Stimulated activated CD4-positive, alpha-beta T cell treated with anti-CD3 and anti-CD28 coated beads, Interleukin-15, amount 100 ng/mL, for 1 hour (primary cell): ENCODE measurements around the gene PRKD1.
"Not testable (repeated sequence)": the region's sequence is repeated elsewhere in the genome, so short reads cannot be mapped to it uniquely, and the experiment has no call there.

Source experiments
- DNase-seq, 2 donors: peaks; one replicate each; pipeline ENCODE4 v3.0.0-alpha.2; 2020; ENCODE audit warnings: low read depth in 1 of 2, low spot score in 1 of 2

Gene PRKD1

GRCh38 chr14:29799464-29800095 lies 128.1 kb downstream of the PRKD1 start:
- DNase-seq: no peak

- DNase-seq: no peak
These were observed 128.8 kb downstream of the PRKD1 start for GRCh38 chr14:29798811-29799210.

GRCh38 chr14:29798108-29798663 lies 129.5 kb downstream of the PRKD1 start:
- DNase-seq: no peak

GRCh38 chr14:29796853-29797252 lies 130.8 kb downstream of the PRKD1 start:
- no peak for DNase-seq

GRCh38 chr14:29789475-29789874 lies 138.2 kb downstream of the PRKD1 start:
- DNase-seq: no peak

- DNase-seq: no peak
These were observed 139.6 kb downstream of the PRKD1 start for GRCh38 chr14:29788093-29788492.

- no peak for DNase-seq
These were observed 144.1 kb downstream of the PRKD1 start for GRCh38 chr14:29783556-29783955.

- DNase-seq: no peak
These were observed 145.6 kb downstream of the PRKD1 start for GRCh38 chr14:29782041-29782440.

- not testable (repeated sequence) for DNase-seq
These were observed 150.5 kb downstream of the PRKD1 start for GRCh38 chr14:29777142-29777541.

GRCh38 chr14:29773990-29774389 lies 153.7 kb downstream of the PRKD1 start:
- no peak for DNase-seq

GRCh38 chr14:29763342-29763858 lies 164.2 kb downstream of the PRKD1 start:
- DNase-seq: no peak

GRCh38 chr14:29759521-29760340 lies 167.9 kb downstream of the PRKD1 start:
- DNase-seq: no peak

- no peak for DNase-seq
These were observed 169.9 kb downstream of the PRKD1 start for GRCh38 chr14:29757711-29758233.

GRCh38 chr14:29757188-29757680 lies 170.4 kb downstream of the PRKD1 start:
- DNase-seq: no peak

GRCh38 chr14:29756019-29756385 lies 171.6 kb downstream of the PRKD1 start:
- no peak for DNase-seq

GRCh38 chr14:29755311-29756018 lies 172.2 kb downstream of the PRKD1 start:
- DNase-seq: no peak

- DNase-seq: no peak
These were observed 173.5 kb downstream of the PRKD1 start for GRCh38 chr14:29754134-29754533.

- DNase-seq: no peak
These were observed 175.3 kb downstream of the PRKD1 start for GRCh38 chr14:29752221-29752923.

GRCh38 chr14:29749829-29750228 lies 177.8 kb downstream of the PRKD1 start:
- no peak for DNase-seq

- DNase-seq: no peak
These were observed 178.3 kb downstream of the PRKD1 start for GRCh38 chr14:29749327-29749726.
